Stimulated activated effector memory CD8-positive, alpha-beta T cell treated with anti-CD3 and anti-CD28 coated beads, Interleukin-12 subunit alpha, Interleukin-12 subunit beta, amount 100 ng/mL, for 72 hours (primary cell): ENCODE measurements around the gene ZNF221.
"Not testable (repeated sequence)": the region's sequence is repeated elsewhere in the genome, so short reads cannot be mapped to it uniquely, and the experiment has no call there.

ENCODE experiments used
- ATAC-seq: fragments of 150-1000 bp; cut with Tn5 transposase; 2 replicates; pipeline ENCODE4 v1.10.0; 2021
- DNase-seq, 2 donors: peaks; one replicate each; pipeline ENCODE4 v3.0.0; 2021 to 2022; ENCODE audit warnings: low spot score in 2 of 2
- H3K27ac Mint-ChIP-seq: one replicate; pipeline ENCODE4 v1.8.0; 2022; ENCODE audit warnings: mild to moderate bottlenecking, mixed read lengths
- H3K36me3 Mint-ChIP-seq: one replicate; pipeline ENCODE4 v1.8.0; 2022; ENCODE audit warnings: mild to moderate bottlenecking, mixed read lengths
- H3K4me1 Mint-ChIP-seq: one replicate; pipeline ENCODE4 v1.8.0; 2022; ENCODE audit warnings: mixed read lengths
- H3K4me3 Mint-ChIP-seq: one replicate; pipeline ENCODE4 v1.8.0; 2022; ENCODE audit warnings: mild to moderate bottlenecking, mixed read lengths
- H3K9me3 Mint-ChIP-seq: one replicate; pipeline ENCODE4 v1.8.0; 2022; ENCODE audit warnings: mixed read lengths

Gene ZNF221

GRCh38 chr19:43939557-43940260, 11.3 kb upstream of the ZNF221 start:
- no peak overlapping the region for H3K27ac Mint-ChIP-seq
- no peaks in the 10 kb centered on the region for H3K36me3 Mint-ChIP-seq
- ATAC-seq: no peak
- no peaks in the 10 kb centered on the region for H3K4me1 Mint-ChIP-seq
- H3K4me3 Mint-ChIP-seq: no peak overlapping the region
- no peak for DNase-seq
- H3K9me3 Mint-ChIP-seq: peaks cover 3% of the 10 kb centered on the region

GRCh38 chr19:43940719-43941118, 10.3 kb upstream of the ZNF221 start:
- Mint-ChIP-seq H3K4me1 (no peaks in the 10 kb centered on the region), H3K4me3 (no peak overlapping the region), H3K27ac (no peak overlapping the region), H3K36me3 (no peaks in the 10 kb centered on the region), H3K9me3 (peaks cover 3% of the 10 kb centered on the region)
- ATAC-seq (no peak), DNase-seq (no peak)

- peaks cover 7% of the 10 kb centered on the region for H3K9me3 Mint-ChIP-seq
- no peaks in the 10 kb centered on the region for H3K36me3 Mint-ChIP-seq
- no peak for ATAC-seq
- no peak overlapping the region for H3K4me3 Mint-ChIP-seq
- no peaks in the 10 kb centered on the region for H3K4me1 Mint-ChIP-seq
- no peak for DNase-seq
- H3K27ac Mint-ChIP-seq: no peak overlapping the region
These were observed 9.8 kb upstream of the ZNF221 start for GRCh38 chr19:43941209-43941608.

GRCh38 chr19:43947412-43947811, 3.6 kb upstream of the ZNF221 start:
- H3K4me1 Mint-ChIP-seq, H3K36me3 Mint-ChIP-seq: not testable (repeated sequence)
- peaks cover 43% of the 10 kb centered on the region for H3K9me3 Mint-ChIP-seq

GRCh38 chr19:43949803-43950202, 1.2 kb upstream of the ZNF221 start:
- H3K4me1 Mint-ChIP-seq, ATAC-seq, H3K4me3 Mint-ChIP-seq, H3K27ac Mint-ChIP-seq, DNase-seq, H3K36me3 Mint-ChIP-seq: not testable (repeated sequence)
- peaks cover 41% of the 10 kb centered on the region for H3K9me3 Mint-ChIP-seq

More at GRCh38 chr19:43947412-43947811, 3.6 kb upstream of the ZNF221 start:
- not testable (repeated sequence) for H3K27ac Mint-ChIP-seq, H3K4me3 Mint-ChIP-seq, ATAC-seq, DNase-seq

GRCh38 chr19:43956827-43957226, 5.8 kb downstream of the ZNF221 start:
- peaks cover 15% of the 10 kb centered on the region for H3K9me3 Mint-ChIP-seq
- H3K36me3 Mint-ChIP-seq: no peaks in the 10 kb centered on the region
- H3K4me3 Mint-ChIP-seq: no peak overlapping the region
- DNase-seq (no peak), ATAC-seq (no peak)
- no peak overlapping the region for H3K27ac Mint-ChIP-seq
- no peaks in the 10 kb centered on the region for H3K4me1 Mint-ChIP-seq

- no peak overlapping the region for H3K4me3 Mint-ChIP-seq
- H3K4me1 Mint-ChIP-seq: no peaks in the 10 kb centered on the region
- ATAC-seq: no peak
- no peak overlapping the region for H3K27ac Mint-ChIP-seq
- no peaks in the 10 kb centered on the region for H3K36me3 Mint-ChIP-seq
- DNase-seq: no peak
- H3K9me3 Mint-ChIP-seq: peaks cover 18% of the 10 kb centered on the region
These were observed 6.9 kb downstream of the ZNF221 start for GRCh38 chr19:43957891-43958290.

GRCh38 chr19:43960411-43960810, 9.4 kb downstream of the ZNF221 start:
- Mint-ChIP-seq H3K36me3 (no peaks in the 10 kb centered on the region), H3K4me1 (no peaks in the 10 kb centered on the region), H3K27ac (no peak overlapping the region), H3K9me3 (peaks cover 20% of the 10 kb centered on the region), H3K4me3 (no peak overlapping the region)
- DNase-seq: no peak
- no peak for ATAC-seq

- H3K4me1 Mint-ChIP-seq: no peaks in the 10 kb centered on the region
- no peak overlapping the region for H3K4me3 Mint-ChIP-seq
- H3K9me3 Mint-ChIP-seq: peaks cover 35% of the 10 kb centered on the region
- no peak overlapping the region for H3K27ac Mint-ChIP-seq
- DNase-seq (no peak), ATAC-seq (no peak)
- H3K36me3 Mint-ChIP-seq: peaks cover 5% of the 10 kb centered on the region
These were observed 15.2 kb downstream of the ZNF221 start for GRCh38 chr19:43966079-43966694.

- Mint-ChIP-seq H3K4me1 (no peaks in the 10 kb centered on the region), H3K9me3 (peaks cover 28% of the 10 kb centered on the region), H3K27ac (no peak overlapping the region), H3K36me3 (no peaks in the 10 kb centered on the region), H3K4me3 (no peak overlapping the region)
- DNase-seq: no peak
- no peak for ATAC-seq
These were observed 25.7 kb downstream of the ZNF221 start for GRCh38 chr19:43976732-43977131.

- Mint-ChIP-seq H3K27ac (peak overlapping the region; percentile 90), H3K4me1 (peaks cover 5% of the 10 kb centered on the region), H3K36me3 (peaks cover 3% of the 10 kb centered on the region), H3K9me3 (peaks cover 8% of the 10 kb centered on the region), H3K4me3 (peak overlapping the region; percentile 82)
- ATAC-seq (no peak), DNase-seq (no peak)
These were observed 32.5 kb downstream of the ZNF221 start for GRCh38 chr19:43983544-43983911.

GRCh38 chr19:43983912-43984686, 33.1 kb downstream of the ZNF221 start, which contains the start of gene ZNF155:
Gene ZNF155 (plus strand): TSS chr19:43984188. CDS start chr19:43988544, 4,356 bp downstream.
- DNase-seq (peak; percentile 48 to 87), ATAC-seq (peak; percentile 97)
- Mint-ChIP-seq H3K36me3 (peaks cover 9% of the 10 kb centered on the region), H3K27ac (peak within 1 kb of the TSS; percentile 90), H3K9me3 (peaks cover 9% of the 10 kb centered on the region), H3K4me3 (peak within 1 kb of the TSS; percentile 82), H3K4me1 (peaks cover 5% of the 10 kb centered on the region)

- ATAC-seq: no peak
- peak overlapping the region; percentile 82 for H3K4me3 Mint-ChIP-seq
- peaks cover 14% of the 10 kb centered on the region for H3K36me3 Mint-ChIP-seq
- peaks cover 9% of the 10 kb centered on the region for H3K9me3 Mint-ChIP-seq
- peaks cover 5% of the 10 kb centered on the region for H3K4me1 Mint-ChIP-seq
- peak overlapping the region; percentile 90 for H3K27ac Mint-ChIP-seq
- DNase-seq: no peak
These were observed 33.6 kb downstream of the ZNF221 start for GRCh38 chr19:43984687-43985000.

- ATAC-seq (no peak), DNase-seq (no peak)
- Mint-ChIP-seq H3K27ac (no peak overlapping the region), H3K9me3 (peaks cover 30% of the 10 kb centered on the region), H3K4me3 (no peak overlapping the region), H3K4me1 (peaks cover 10% of the 10 kb centered on the region), H3K36me3 (peaks cover 49% of the 10 kb centered on the region)
These were observed 46.7 kb downstream of the ZNF221 start for GRCh38 chr19:43997631-43998290.

- H3K9me3 Mint-ChIP-seq: peaks cover 28% of the 10 kb centered on the region
- H3K27ac Mint-ChIP-seq: peak overlapping the region; percentile 94
- peaks cover 14% of the 10 kb centered on the region for H3K36me3 Mint-ChIP-seq
- ATAC-seq (no peak), DNase-seq (no peak)
- H3K4me1 Mint-ChIP-seq: peaks cover 23% of the 10 kb centered on the region
- peak overlapping the region; percentile 95 for H3K4me3 Mint-ChIP-seq
These were observed 51.2 kb downstream of the ZNF221 start for GRCh38 chr19:44002212-44002565.
